ENCODE results near the gene GOLPH3L. TPM values are rescaled to one million over a fixed set of nuclear protein-coding genes. Genes with fewer than 3 reads are reported as not detected.
"Not testable (repeated sequence)": the region's sequence is repeated elsewhere in the genome, so short reads cannot be mapped to it uniquely, and the experiment has no call there.

Gene GOLPH3L
- total RNA-seq, 2 donors from 2014 or later = 13.0 to 18.7 TPM

- Mint-ChIP-seq H3K4me1 (peaks cover 53% of the 10 kb centered on the region), H3K9me3 (no peaks in the 10 kb centered on the region), H3K36me3 (ENCODE audit: low read depth) (peaks cover 65% of the 10 kb centered on the region), H3K27me3 (no peaks in the 10 kb centered on the region), H3K27ac (peak overlapping the region; percentile 97), H3K4me3 (peak overlapping the region; percentile 83)
- ATAC-seq (replicated peaks) = peak; percentile 27
Measured at GRCh38 chr1:150615346-150616201, 81.4 kb downstream of the GOLPH3L start.

- Mint-ChIP-seq H3K27ac (peak overlapping the region; percentile 98), H3K36me3 (ENCODE audit: low read depth) (peaks cover 71% of the 10 kb centered on the region), H3K4me1 (peaks cover 41% of the 10 kb centered on the region), H3K4me3 (peak overlapping the region; percentile 83), H3K9me3 (no peaks in the 10 kb centered on the region), H3K27me3 (no peaks in the 10 kb centered on the region)
- peak; percentile 68 for ATAC-seq (replicated peaks)
Measured at GRCh38 chr1:150613061-150613920, 83.7 kb downstream of the GOLPH3L start.

- Mint-ChIP-seq H3K4me1 (peaks cover 39% of the 10 kb centered on the region), H3K9me3 (no peaks in the 10 kb centered on the region), H3K36me3 (ENCODE audit: low read depth) (peaks cover 65% of the 10 kb centered on the region), H3K27ac (peak overlapping the region; percentile 98), H3K4me3 (peak overlapping the region; percentile 83), H3K27me3 (no peaks in the 10 kb centered on the region)
- ATAC-seq (replicated peaks) = no peak
Measured at GRCh38 chr1:150612014-150612345, 85.0 kb downstream of the GOLPH3L start.

DNA sequence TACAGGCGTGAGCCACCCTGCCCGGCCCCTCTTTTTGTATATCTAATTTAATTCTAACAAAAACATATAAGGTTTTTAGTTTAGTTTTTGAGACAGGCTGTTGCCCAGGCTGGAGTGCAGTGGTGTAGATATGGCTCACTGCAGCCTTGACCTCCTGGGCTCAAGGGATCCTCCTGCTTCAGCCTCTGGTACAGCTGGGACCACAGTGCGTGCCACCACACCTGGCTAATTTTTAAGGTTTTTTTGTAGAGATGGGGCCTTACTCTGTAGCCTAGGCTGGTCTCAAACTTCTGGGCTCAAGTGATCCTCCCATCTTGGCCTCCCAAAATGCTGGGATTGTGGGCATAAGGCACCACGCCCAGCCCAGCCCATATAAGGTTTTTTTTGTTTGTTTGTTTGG, 86.4 kb downstream of the GOLPH3L start:
- H3K27me3 Mint-ChIP-seq = no peaks in the 10 kb centered on the region
- H3K36me3 Mint-ChIP-seq (ENCODE audit: low read depth) = peaks cover 57% of the 10 kb centered on the region
- no peaks in the 10 kb centered on the region for H3K9me3 Mint-ChIP-seq
- no peak for ATAC-seq (replicated peaks)
- peak overlapping the region; percentile 83 for H3K4me3 Mint-ChIP-seq
- peaks cover 25% of the 10 kb centered on the region for H3K4me1 Mint-ChIP-seq
- peak overlapping the region; percentile 98 for H3K27ac Mint-ChIP-seq

- H3K27ac Mint-ChIP-seq = peak overlapping the region; percentile 98
- no peaks in the 10 kb centered on the region for H3K27me3 Mint-ChIP-seq
- H3K4me3 Mint-ChIP-seq = peak overlapping the region; percentile 21
- ATAC-seq (replicated peaks) = no peak
- no peaks in the 10 kb centered on the region for H3K9me3 Mint-ChIP-seq
- H3K36me3 Mint-ChIP-seq (ENCODE audit: low read depth) = peaks cover 50% of the 10 kb centered on the region
- peaks cover 20% of the 10 kb centered on the region for H3K4me1 Mint-ChIP-seq
Measured at GRCh38 chr1:150609732-150610131, 87.2 kb downstream of the GOLPH3L start.

GRCh38 chr1:150606463-150607142, 90.4 kb downstream of the GOLPH3L start:
- Mint-ChIP-seq H3K4me3 (peak overlapping the region; percentile 19), H3K36me3 (ENCODE audit: low read depth) (peaks cover 28% of the 10 kb centered on the region), H3K4me1 (peaks cover 20% of the 10 kb centered on the region), H3K9me3 (no peaks in the 10 kb centered on the region), H3K27me3 (no peaks in the 10 kb centered on the region), H3K27ac (peak overlapping the region; percentile 79)
- ATAC-seq (replicated peaks) = no peak

DNA sequence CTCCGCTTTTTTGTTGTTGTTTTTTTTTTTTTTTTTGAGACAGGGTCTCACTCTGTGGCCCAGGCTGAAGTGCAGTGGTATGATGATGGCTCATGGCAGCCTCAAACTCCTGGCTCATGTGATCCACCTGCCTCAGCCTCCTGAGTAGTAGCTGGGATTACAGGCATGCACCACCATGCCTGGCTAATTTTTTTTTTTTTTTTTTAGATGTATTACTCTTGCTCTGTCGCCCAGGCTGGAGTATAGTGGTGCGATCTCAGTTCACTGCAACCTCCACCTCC, 91.6 kb downstream of the GOLPH3L start:
- not testable (repeated sequence) for H3K27me3 Mint-ChIP-seq; H3K9me3 Mint-ChIP-seq; ATAC-seq (replicated peaks)
- Mint-ChIP-seq H3K36me3 (ENCODE audit: low read depth) (peaks cover 31% of the 10 kb centered on the region), H3K27ac (peak overlapping the region; percentile 89), H3K4me1 (peaks cover 14% of the 10 kb centered on the region), H3K4me3 (peak overlapping the region; percentile 65)

DNA sequence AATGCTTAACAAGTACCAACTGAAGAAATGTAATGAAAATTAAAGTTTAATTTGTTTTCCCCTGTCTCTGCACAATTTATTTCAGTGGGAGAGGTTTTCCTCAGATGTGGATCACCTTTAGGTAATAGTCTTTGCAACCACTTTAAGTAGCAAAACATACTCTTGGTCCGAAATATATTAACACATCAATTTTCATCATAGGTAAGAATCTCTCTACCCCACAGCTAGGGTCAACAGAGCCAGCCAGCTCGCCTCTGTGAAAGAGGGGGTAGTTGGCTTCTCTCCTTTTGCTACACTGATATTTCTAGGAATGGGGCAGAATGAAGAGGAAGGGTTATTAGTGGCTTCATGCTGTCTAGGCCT, 92.7 kb downstream of the GOLPH3L start:
- Mint-ChIP-seq H3K27me3 (no peaks in the 10 kb centered on the region), H3K27ac (peak overlapping the region; percentile 89), H3K9me3 (no peaks in the 10 kb centered on the region), H3K4me3 (peak overlapping the region; percentile 65), H3K4me1 (peaks cover 14% of the 10 kb centered on the region), H3K36me3 (ENCODE audit: low read depth) (peaks cover 41% of the 10 kb centered on the region)
- ATAC-seq (replicated peaks) = no peak

DNA sequence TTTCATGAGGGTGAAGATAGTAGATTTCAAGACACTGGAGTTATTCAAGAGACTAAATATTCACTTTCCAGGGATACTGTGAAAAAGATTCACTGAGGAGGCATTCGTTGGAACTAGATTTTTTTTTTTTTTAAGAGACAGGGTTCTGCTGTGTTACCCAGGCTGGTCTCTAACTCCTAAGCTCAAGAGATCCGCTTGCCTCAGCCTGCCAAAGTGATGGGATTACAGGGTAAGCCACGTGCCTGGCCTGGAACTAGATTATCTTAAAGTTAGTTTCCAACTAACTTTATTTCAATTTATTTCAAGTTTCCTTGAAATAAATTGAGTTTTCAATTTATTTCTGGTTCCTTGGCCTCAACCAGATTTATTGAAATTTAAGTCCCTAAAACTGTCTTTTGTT, 93.2 kb downstream of the GOLPH3L start:
- Mint-ChIP-seq H3K9me3 (no peaks in the 10 kb centered on the region), H3K36me3 (ENCODE audit: low read depth) (peaks cover 36% of the 10 kb centered on the region), H3K4me3 (no peak overlapping the region), H3K4me1 (peaks cover 14% of the 10 kb centered on the region), H3K27me3 (no peaks in the 10 kb centered on the region), H3K27ac (peak overlapping the region; percentile 89)
- ATAC-seq (replicated peaks) = no peak

DNA sequence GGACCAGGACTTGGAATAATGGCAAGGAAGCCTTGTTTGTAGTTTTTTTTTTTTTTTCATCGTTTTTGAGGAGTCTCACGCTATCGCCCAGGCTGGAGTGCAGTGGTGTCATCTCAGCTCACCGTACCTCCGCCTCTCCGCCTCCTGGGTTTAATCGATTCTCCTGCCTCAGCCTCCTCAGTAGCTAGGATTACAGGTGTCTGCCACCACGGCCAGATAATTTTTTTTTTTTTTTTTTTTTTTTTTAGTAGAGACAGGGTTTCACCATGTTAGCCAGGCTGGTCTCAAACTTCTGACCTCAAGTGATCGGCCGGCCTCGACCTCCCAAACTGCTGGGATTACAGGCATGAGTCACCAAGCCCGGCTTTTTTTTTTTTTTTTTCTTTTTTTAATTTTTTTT, 94.6 kb downstream of the GOLPH3L start:
- not testable (repeated sequence) for H3K27me3 Mint-ChIP-seq; ATAC-seq (replicated peaks); H3K4me3 Mint-ChIP-seq; H3K27ac Mint-ChIP-seq; H3K9me3 Mint-ChIP-seq
- peaks cover 15% of the 10 kb centered on the region for H3K4me1 Mint-ChIP-seq
- peaks cover 36% of the 10 kb centered on the region for H3K36me3 Mint-ChIP-seq (ENCODE audit: low read depth)

- Mint-ChIP-seq H3K36me3 (ENCODE audit: low read depth) (peaks cover 33% of the 10 kb centered on the region), H3K9me3 (no peaks in the 10 kb centered on the region), H3K27me3 (no peaks in the 10 kb centered on the region), H3K27ac (no peak overlapping the region), H3K4me3 (no peak overlapping the region), H3K4me1 (peaks cover 21% of the 10 kb centered on the region)
- ATAC-seq (replicated peaks) = no peak
Measured at GRCh38 chr1:150601540-150601939, 95.4 kb downstream of the GOLPH3L start.

GRCh38 chr1:150598346-150598745, 98.6 kb downstream of the GOLPH3L start:
- Mint-ChIP-seq H3K4me1 (peaks cover 20% of the 10 kb centered on the region), H3K36me3 (ENCODE audit: low read depth) (peaks cover 30% of the 10 kb centered on the region)
- H3K27ac Mint-ChIP-seq; H3K27me3 Mint-ChIP-seq; H3K4me3 Mint-ChIP-seq; ATAC-seq (replicated peaks); H3K9me3 Mint-ChIP-seq: not testable (repeated sequence)

DNA sequence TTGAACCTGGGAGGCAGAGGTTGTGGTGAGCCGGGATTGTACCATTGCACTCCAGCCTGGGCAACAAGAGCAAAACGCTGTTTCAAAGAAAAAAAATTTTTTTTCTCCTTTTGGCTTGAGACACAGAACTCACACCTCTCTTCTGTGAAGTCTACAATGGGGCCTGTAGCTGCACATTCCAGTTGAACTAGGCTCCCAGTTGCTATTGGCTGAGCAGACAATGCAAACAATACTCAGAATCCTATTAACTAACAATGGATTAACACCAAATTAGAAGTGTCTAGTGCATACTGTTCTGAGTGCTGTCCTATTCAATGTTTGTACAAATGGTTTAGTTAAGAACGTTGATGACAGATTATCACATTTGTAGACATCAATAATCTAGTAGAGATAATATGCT, 100.0 kb downstream of the GOLPH3L start:
- no peak for ATAC-seq (replicated peaks)
- Mint-ChIP-seq H3K4me1 (peaks cover 18% of the 10 kb centered on the region), H3K4me3 (peak overlapping the region; percentile 61), H3K27me3 (no peaks in the 10 kb centered on the region), H3K9me3 (no peaks in the 10 kb centered on the region), H3K27ac (peak overlapping the region; percentile 85), H3K36me3 (ENCODE audit: low read depth) (peaks cover 32% of the 10 kb centered on the region)
